ENCODE data around the gene LIF.

Gene LIF

GRCh38 chr22:30289980-30290313 is 43.4 kb upstream of the LIF start:
- Histone ChIP-seq H3K27me3 (ENCODE audit: control insufficient read depth in 2 of 2, insufficient read depth in 2 of 2, low read length in 2 of 2) (no peaks in the 10 kb centered on the region), H3K9ac (ENCODE audit: low read depth in 1 of 2, low read length in 2 of 2) (peak overlapping the region; percentile 54 to 82), H3K4me1 (ENCODE audit: control insufficient read depth in 2 of 2, insufficient read depth in 2 of 2, low read length in 2 of 2) (peaks cover 28 to 35% of the 10 kb centered on the region in 2 donors), H3K9me3 (ENCODE audit: control insufficient read depth in 2 of 2, low read length in 2 of 2) (no peaks in the 10 kb centered on the region), H3K27ac (ENCODE audit: low read depth in 2 of 2, low read length in 2 of 2) (peak overlapping the region; percentile 81 to 87), H3K4me3 (ENCODE audit: low read length in 2 of 2) (peak overlapping the region; percentile 56 to 65), H3K36me3 (ENCODE audit: control insufficient read depth in 2 of 2, insufficient read depth in 2 of 2, low read length in 2 of 2) (peaks cover 31 to 34% of the 10 kb centered on the region in 2 donors)

GRCh38 chr22:30289141-30289979 is 42.8 kb upstream of the LIF start, which contains the start of gene CASTOR1:
Gene CASTOR1, minus strand, starts transcription at chr22:30289505. Its CDS starts 8 bp downstream, at chr22:30289497.
- Histone ChIP-seq H3K27me3 (ENCODE audit: control insufficient read depth in 2 of 2, insufficient read depth in 2 of 2, low read length in 2 of 2) (no peaks in the 10 kb centered on the region), H3K4me1 (ENCODE audit: control insufficient read depth in 2 of 2, insufficient read depth in 2 of 2, low read length in 2 of 2) (peaks cover 28 to 35% of the 10 kb centered on the region in 2 donors), H3K4me3 (ENCODE audit: low read length in 2 of 2) (peak within 1 kb of the TSS; percentile 77 to 80), H3K9me3 (ENCODE audit: control insufficient read depth in 2 of 2, low read length in 2 of 2) (no peaks in the 10 kb centered on the region), H3K27ac (ENCODE audit: low read depth in 2 of 2, low read length in 2 of 2) (peak within 1 kb of the TSS; percentile 81 to 87), H3K36me3 (ENCODE audit: control insufficient read depth in 2 of 2, insufficient read depth in 2 of 2, low read length in 2 of 2) (peaks cover 29% of the 10 kb centered on the region in 2 donors), H3K9ac (ENCODE audit: low read depth in 1 of 2, low read length in 2 of 2) (peak within 1 kb of the TSS; percentile 75 to 82)

GRCh38 chr22:30288419-30289140 is 42.0 kb upstream of the LIF start:
- no peaks in the 10 kb centered on the region for H3K9me3 ChIP-seq (ENCODE audit: control insufficient read depth in 2 of 2, low read length in 2 of 2)
- H3K27ac ChIP-seq (ENCODE audit: low read depth in 2 of 2, low read length in 2 of 2), result peak overlapping the region; percentile 80 to 87
- peaks cover 21 to 22% of the 10 kb centered on the region in 2 donors for H3K36me3 ChIP-seq (ENCODE audit: control insufficient read depth in 2 of 2, insufficient read depth in 2 of 2, low read length in 2 of 2)
- H3K9ac ChIP-seq (ENCODE audit: low read depth in 1 of 2, low read length in 2 of 2), result peak overlapping the region; percentile 75 to 82
- H3K4me1 ChIP-seq (ENCODE audit: control insufficient read depth in 2 of 2, insufficient read depth in 2 of 2, low read length in 2 of 2), result peaks cover 28 to 35% of the 10 kb centered on the region in 2 donors
- H3K4me3 ChIP-seq (ENCODE audit: low read length in 2 of 2), result peak overlapping the region; percentile 77 to 80
- H3K27me3 ChIP-seq (ENCODE audit: control insufficient read depth in 2 of 2, insufficient read depth in 2 of 2, low read length in 2 of 2), result no peaks in the 10 kb centered on the region

- no peaks in the 10 kb centered on the region for H3K27me3 ChIP-seq (ENCODE audit: control insufficient read depth in 2 of 2, insufficient read depth in 2 of 2, low read length in 2 of 2)
- H3K9me3 ChIP-seq (ENCODE audit: control insufficient read depth in 2 of 2, low read length in 2 of 2), result no peaks in the 10 kb centered on the region
- peak overlapping the region; percentile 77 to 80 for H3K4me3 ChIP-seq (ENCODE audit: low read length in 2 of 2)
- peaks cover 28 to 35% of the 10 kb centered on the region in 2 donors for H3K4me1 ChIP-seq (ENCODE audit: control insufficient read depth in 2 of 2, insufficient read depth in 2 of 2, low read length in 2 of 2)
- H3K36me3 ChIP-seq (ENCODE audit: control insufficient read depth in 2 of 2, insufficient read depth in 2 of 2, low read length in 2 of 2), result peaks cover 13 to 14% of the 10 kb centered on the region in 2 donors
- H3K27ac ChIP-seq (ENCODE audit: low read depth in 2 of 2, low read length in 2 of 2), result peak overlapping the region; percentile 80 to 87
- H3K9ac ChIP-seq (ENCODE audit: low read depth in 1 of 2, low read length in 2 of 2), result peak overlapping the region; percentile 75 to 82
Measured at GRCh38 chr22:30287648-30288418, 41.3 kb upstream of the LIF start.

GRCh38 chr22:30286813-30287647 is 40.5 kb upstream of the LIF start:
- no peaks in the 10 kb centered on the region for H3K27me3 ChIP-seq (ENCODE audit: control insufficient read depth in 2 of 2, insufficient read depth in 2 of 2, low read length in 2 of 2)
- H3K36me3 ChIP-seq (ENCODE audit: control insufficient read depth in 2 of 2, insufficient read depth in 2 of 2, low read length in 2 of 2), result peaks cover 5 to 6% of the 10 kb centered on the region in 2 donors
- no peak overlapping the region for H3K9ac ChIP-seq (ENCODE audit: low read depth in 1 of 2, low read length in 2 of 2)
- no peaks in the 10 kb centered on the region for H3K9me3 ChIP-seq (ENCODE audit: control insufficient read depth in 2 of 2, low read length in 2 of 2)
- no peak overlapping the region for H3K27ac ChIP-seq (ENCODE audit: low read depth in 2 of 2, low read length in 2 of 2)
- H3K4me1 ChIP-seq (ENCODE audit: control insufficient read depth in 2 of 2, insufficient read depth in 2 of 2, low read length in 2 of 2), result peaks cover 28 to 35% of the 10 kb centered on the region in 2 donors
- H3K4me3 ChIP-seq (ENCODE audit: low read length in 2 of 2), result no peak overlapping the region

GRCh38 chr22:30286331-30286730 is 39.8 kb upstream of the LIF start:
- Histone ChIP-seq H3K27me3 (ENCODE audit: control insufficient read depth in 2 of 2, insufficient read depth in 2 of 2, low read length in 2 of 2) (no peaks in the 10 kb centered on the region), H3K36me3 (ENCODE audit: control insufficient read depth in 2 of 2, insufficient read depth in 2 of 2, low read length in 2 of 2) (peaks cover 0 to 2% of the 10 kb centered on the region in 2 donors), H3K27ac (ENCODE audit: low read depth in 2 of 2, low read length in 2 of 2) (no peak overlapping the region), H3K4me1 (ENCODE audit: control insufficient read depth in 2 of 2, insufficient read depth in 2 of 2, low read length in 2 of 2) (peaks cover 25 to 34% of the 10 kb centered on the region in 2 donors), H3K9me3 (ENCODE audit: control insufficient read depth in 2 of 2, low read length in 2 of 2) (no peaks in the 10 kb centered on the region), H3K4me3 (ENCODE audit: low read length in 2 of 2) (no peak overlapping the region), H3K9ac (ENCODE audit: low read depth in 1 of 2, low read length in 2 of 2) (no peak overlapping the region)

GRCh38 chr22:30285846-30286200 is 39.3 kb upstream of the LIF start:
- Histone ChIP-seq H3K4me3 (ENCODE audit: low read length in 2 of 2) (no peak overlapping the region), H3K9ac (ENCODE audit: low read depth in 1 of 2, low read length in 2 of 2) (no peak overlapping the region), H3K4me1 (ENCODE audit: control insufficient read depth in 2 of 2, insufficient read depth in 2 of 2, low read length in 2 of 2) (peaks cover 21 to 29% of the 10 kb centered on the region in 2 donors), H3K27me3 (ENCODE audit: control insufficient read depth in 2 of 2, insufficient read depth in 2 of 2, low read length in 2 of 2) (no peaks in the 10 kb centered on the region), H3K27ac (ENCODE audit: low read depth in 2 of 2, low read length in 2 of 2) (no peak overlapping the region), H3K9me3 (ENCODE audit: control insufficient read depth in 2 of 2, low read length in 2 of 2) (no peaks in the 10 kb centered on the region), H3K36me3 (ENCODE audit: control insufficient read depth in 2 of 2, insufficient read depth in 2 of 2, low read length in 2 of 2) (peaks cover 0 to 2% of the 10 kb centered on the region in 2 donors)

GRCh38 chr22:30285176-30285845 is 38.8 kb upstream of the LIF start:
- peaks cover 16 to 24% of the 10 kb centered on the region in 2 donors for H3K4me1 ChIP-seq (ENCODE audit: control insufficient read depth in 2 of 2, insufficient read depth in 2 of 2, low read length in 2 of 2)
- no peak overlapping the region for H3K4me3 ChIP-seq (ENCODE audit: low read length in 2 of 2)
- H3K9ac ChIP-seq (ENCODE audit: low read depth in 1 of 2, low read length in 2 of 2), result no peak overlapping the region
- no peaks in the 10 kb centered on the region for H3K27me3 ChIP-seq (ENCODE audit: control insufficient read depth in 2 of 2, insufficient read depth in 2 of 2, low read length in 2 of 2)
- no peak overlapping the region for H3K27ac ChIP-seq (ENCODE audit: low read depth in 2 of 2, low read length in 2 of 2)
- no peaks in the 10 kb centered on the region for H3K9me3 ChIP-seq (ENCODE audit: control insufficient read depth in 2 of 2, low read length in 2 of 2)
- H3K36me3 ChIP-seq (ENCODE audit: control insufficient read depth in 2 of 2, insufficient read depth in 2 of 2, low read length in 2 of 2), result peaks cover 0 to 2% of the 10 kb centered on the region in 2 donors

- Histone ChIP-seq H3K9me3 (ENCODE audit: control insufficient read depth in 2 of 2, low read length in 2 of 2) (no peaks in the 10 kb centered on the region), H3K27ac (ENCODE audit: low read depth in 2 of 2, low read length in 2 of 2) (no peak overlapping the region), H3K4me3 (ENCODE audit: low read length in 2 of 2) (no peak overlapping the region), H3K4me1 (ENCODE audit: control insufficient read depth in 2 of 2, insufficient read depth in 2 of 2, low read length in 2 of 2) (peaks cover 11 to 18% of the 10 kb centered on the region in 2 donors), H3K9ac (ENCODE audit: low read depth in 1 of 2, low read length in 2 of 2) (no peak overlapping the region), H3K36me3 (ENCODE audit: control insufficient read depth in 2 of 2, insufficient read depth in 2 of 2, low read length in 2 of 2) (peaks cover 0 to 2% of the 10 kb centered on the region in 2 donors), H3K27me3 (ENCODE audit: control insufficient read depth in 2 of 2, insufficient read depth in 2 of 2, low read length in 2 of 2) (no peaks in the 10 kb centered on the region)
Measured at GRCh38 chr22:30284666-30285065, 38.1 kb upstream of the LIF start.
